K562 (cell line): ENCODE data around the gene ELMO1. TPM values are rescaled to one million over a fixed set of nuclear protein-coding genes. Genes with fewer than 3 reads are reported as not detected.

Experiments used
- ATAC-seq: fragments of 200-7000 bp; cut with Tn5 transposase; 3 replicates; pipeline ENCODE4 v1.9.1; 2020; ENCODE audit warnings: moderate library complexity
- BruUV-seq: library from RNA; stranded (reverse); fragments of 400-500 nt; replicated peaks from 2 replicates; lab custom pipeline; 2021; lab: Mats Ljungman, UMichigan
- CTCF ChIA-PET: fragments of 300-600 bp; formaldehyde crosslinking; extraction: SDS; loops from one replicate; lab custom pipeline; 2021; ENCODE audit warnings: low intra/inter-chr PET ratio; lab: Yijun Ruan, JAX
- POLR2A ChIA-PET: fragments of 300-600, 350-650 bp; sonication (Branson Sonifier 250); formaldehyde crosslinking; extraction: SDS; loops from one replicate; lab custom pipeline; 2021; ENCODE audit warnings: antibody characterized with exemption, inconsistent platforms; lab: Yijun Ruan, JAX
- DNase-seq, 4 experiments: peaks; one replicate each; pipeline versions ENCODE4 v3.0.0 to v3.0.0-alpha.2; 2011 to 2018; ENCODE audit warnings: low spot score in 3 of 4, mixed read lengths in 3 of 4; ENCODE audit errors: extremely low read depth in 1 of 4
- FAIRE-seq: peaks from 2 replicates; lab custom pipeline; 2011; peaks lifted over from hg19 to GRCh38; lab: Jason Lieb, UNC
- H2AFZ ChIP-seq: 2 replicates; pipeline ENCODE4 v1.6.0; 2011; ENCODE audit warnings: low read depth, low read length, control low read depth, inconsistent platforms
- H3K27ac ChIP-seq: fragments of 200-600 bp; 3 replicates; pipeline ENCODE4 v1.8.0; 2011; ENCODE audit warnings: low read depth, mild to moderate bottlenecking, control low read depth, inconsistent platforms, low read length, moderate library complexity, mixed read lengths; ENCODE audit errors: extremely low read depth
- H3K27me3 ChIP-seq, 2 experiments: fragments of 300-600 bp in 1 of 2; 2 replicates in 1 of 2; 3 replicates in 1 of 2; pipeline versions ENCODE4 v1.6.0 to v1.8.0; 2011; ENCODE audit warnings: inconsistent platforms in 2 of 2, low read length in 2 of 2, mild to moderate bottlenecking in 1 of 2, mixed read lengths in 1 of 2, moderate library complexity in 1 of 2; ENCODE audit not compliant: control insufficient read depth in 2 of 2, insufficient read depth in 2 of 2
- H3K36me3 ChIP-seq: fragments of 300-600 bp; 3 replicates; pipeline ENCODE4 v1.8.0; 2011; ENCODE audit warnings: mild to moderate bottlenecking, low read length, inconsistent platforms; ENCODE audit not compliant: control insufficient read depth, insufficient read depth
- H3K4me1 ChIP-seq, 2 experiments: fragments of 200-600 bp in 1 of 2; replicated peaks in 1 of 2; 2 replicates in 1 of 2; 3 replicates in 1 of 2; pipeline versions ENCODE4 v1.5.1 to v1.8.0; 2011; ENCODE audit warnings: inconsistent platforms in 2 of 2, low read length in 2 of 2, mild to moderate bottlenecking in 1 of 2, mixed read lengths in 1 of 2, moderate library complexity in 1 of 2; ENCODE audit not compliant: control insufficient read depth in 2 of 2, insufficient read depth in 2 of 2
- H3K4me2 ChIP-seq: 2 replicates; pipeline ENCODE4 v1.6.1; 2011; ENCODE audit warnings: low read length, control low read depth, inconsistent platforms, mixed read lengths; ENCODE audit not compliant: insufficient read depth
- H3K4me3 ChIP-seq: fragments of 200-600 bp; sonication (generic), shearing (Covaris generic); 2 replicates; pipeline ENCODE4 v1.5.1; 2016; ENCODE audit warnings: control low read depth, inconsistent platforms
- H3K79me2 ChIP-seq: fragments of 200-600 bp; 3 replicates; pipeline ENCODE4 v1.8.0; 2011; ENCODE audit warnings: low read length, inconsistent platforms; ENCODE audit not compliant: control insufficient read depth, insufficient read depth
- H3K9ac ChIP-seq, 2 experiments: 2 replicates each; pipeline versions ENCODE4 v1.6.0 to v1.6.1; 2011; ENCODE audit warnings: low read depth in 2 of 2, low read length in 2 of 2, control low read depth in 1 of 2, inconsistent platforms in 1 of 2, mild to moderate bottlenecking in 1 of 2, mixed read lengths in 1 of 2; ENCODE audit not compliant: insufficient read depth in 1 of 2
- H3K9me1 ChIP-seq: one replicate; pipeline ENCODE4 v1.6.0; 2011; ENCODE audit warnings: inconsistent platforms, mild to moderate bottlenecking, low read length, moderate library complexity; ENCODE audit not compliant: control insufficient read depth, insufficient read depth
- H3K9me3 ChIP-seq: replicated peaks from 2 replicates; pipeline ENCODE4 v1.5.1; 2011; ENCODE audit warnings: low read depth, low read length, inconsistent platforms; ENCODE audit not compliant: control insufficient read depth, insufficient read depth
- H4K20me1 ChIP-seq: replicated peaks from 2 replicates; pipeline ENCODE4 v1.6.1; 2011; ENCODE audit warnings: low read length, inconsistent platforms, mixed read lengths; ENCODE audit not compliant: control insufficient read depth, insufficient read depth
- ATF3 ChIP-seq, 2 experiments: fragments of 450-650 bp in 1 of 2; sonication (generic) in 1 of 2; formaldehyde crosslinking in 1 of 2; IDR thresholded peaks in 1 of 2; conservative IDR thresholded peaks in 1 of 2; 2 replicates each; pipeline versions ENCODE4 v1.6.1 to v1.8.1; 2016 to 2023; ENCODE audit warnings: mild to moderate bottlenecking in 2 of 2, moderate library complexity in 2 of 2, inconsistent platforms in 1 of 2, missing genetic modification reagents in 1 of 2
- CBX1 ChIP-seq: sonication (generic); IDR thresholded peaks from 2 replicates; pipeline ENCODE4 v1.6.1; 2016; ENCODE audit warnings: antibody characterized with exemption, low read depth, mild to moderate bottlenecking
- CBX3 ChIP-seq, 2 experiments: IDR thresholded peaks; 1 replicate in 1 of 2; 2 replicates in 1 of 2; pipeline ENCODE4 v1.6.1; 2012; ENCODE audit warnings: inconsistent platforms in 2 of 2, low read length in 2 of 2, borderline replicate concordance in 1 of 2, control low read depth in 1 of 2
- GATAD2A ChIP-seq: fragments of 450-650 bp; IDR thresholded peaks from 2 replicates; pipeline ENCODE4 v1.6.1; 2017
- IRF9 ChIP-seq: fragments of 450-650 bp; IDR thresholded peaks from 2 replicates; pipeline ENCODE4 v1.6.1; 2016; ENCODE audit warnings: missing biosample characterization, missing genetic modification characterization
- MEIS2 ChIP-seq: fragments of 450-650 bp; IDR thresholded peaks from 2 replicates; pipeline ENCODE4 v1.6.1; 2014; ENCODE audit warnings: mild to moderate bottlenecking; ENCODE audit not compliant: partially characterized antibody
- PPARD ChIP-seq: fragments of 250-450 bp; sonication (Bioruptor Pico); IDR thresholded peaks from 2 replicates; pipeline ENCODE4 v1.8.0; 2022; ENCODE audit warnings: inconsistent platforms, mild to moderate bottlenecking, moderate library complexity
- TRIM24 ChIP-seq, 2 experiments: fragments of 450-650 bp; IDR thresholded peaks; 2 replicates each; pipeline ENCODE4 v1.6.1; 2016
- ZNF277 ChIP-seq: fragments of 250-450 bp; sonication (Bioruptor Pico); IDR thresholded peaks from 2 replicates; pipeline ENCODE4 v1.8.0; 2022; ENCODE audit warnings: inconsistent platforms, mild to moderate bottlenecking, moderate library complexity, borderline replicate concordance
- ZNF696 ChIP-seq: fragments of 250-450 bp; sonication (Bioruptor Pico); conservative IDR thresholded peaks from 2 replicates; pipeline ENCODE4 v1.4.0; 2020; ENCODE audit warnings: mild to moderate bottlenecking, moderate library complexity
- WGBS: fragments of 100-300 bp; shearing (Covaris generic); methylation state at CpG from one replicate; pipeline ENCODE4 v1.1.6; 2016; ENCODE audit warnings: low coverage, mixed read lengths; ENCODE audit not compliant: insufficient coverage; ENCODE audit errors: missing lambda C conversion rate; 5-methylcytosine and 5-hydroxymethylcytosine counted together
- in situ Hi-C: fragments of 300-500 bp; cut with MboI; formaldehyde crosslinking; loops from 4 replicates; pipeline ENCODE4 v1.15.0; 2018; ENCODE audit warnings: inconsistent platforms, mixed read lengths
- intact Hi-C: fragments of 100-400 bp; cut with micrococcal nuclease; formaldehyde crosslinking; loops from 2 replicates; pipeline ENCODE4 v1.14.2; 2022
- polyA plus RNA-seq, 8 experiments: library from polyadenylated mRNA; depleted of rRNA in 4 of 8; stranded (reverse) in 5 of 8; unstranded in 3 of 8; fragments of >200 nt; fragmentation: Nextera tagmentation in 2 of 8; fragmentation: Illumina TruSeq in 1 of 8; extraction: Ambion mirVana in 2 of 8; extraction: Trizol in 1 of 8; gene quantifications; 2 replicates each; pipeline versions ENCODE4 v1.2.1 to v1.2.3, GENCODE V29; 2011 to 2014; ENCODE audit warnings: inconsistent platforms in 1 of 8, missing spikeins in 1 of 8
- total RNA-seq, 7 experiments: library from RNA; depleted of rRNA in 6 of 7; stranded (reverse); fragments of >200 nt in 6 of 7; fragmentation: Illumina TruSeq in 2 of 7; extraction: Trizol in 2 of 7; gene quantifications; 2 replicates each; pipeline versions ENCODE4 v1.2.1 to v1.2.3, GENCODE V29; 2011 to 2021; ENCODE audit warnings: low replicate concordance in 1 of 7
- TF ChIP-seq, protein P1 (sequence below): fragments of 250-450 bp; sonication (Bioruptor Pico); IDR thresholded peaks from 2 replicates; pipeline ENCODE4 v1.8.0; 2022; ENCODE audit warnings: moderate library complexity, mild to moderate bottlenecking, inconsistent platforms

The ELMO1 gene
- total and polyA plus RNA-seq, 9 of the 15 experiments (the other 6 are each of a cell fraction or from before 2014, with no cell fraction given) = 0.36 to 7.2 (median 3.6) TPM

DNA sequence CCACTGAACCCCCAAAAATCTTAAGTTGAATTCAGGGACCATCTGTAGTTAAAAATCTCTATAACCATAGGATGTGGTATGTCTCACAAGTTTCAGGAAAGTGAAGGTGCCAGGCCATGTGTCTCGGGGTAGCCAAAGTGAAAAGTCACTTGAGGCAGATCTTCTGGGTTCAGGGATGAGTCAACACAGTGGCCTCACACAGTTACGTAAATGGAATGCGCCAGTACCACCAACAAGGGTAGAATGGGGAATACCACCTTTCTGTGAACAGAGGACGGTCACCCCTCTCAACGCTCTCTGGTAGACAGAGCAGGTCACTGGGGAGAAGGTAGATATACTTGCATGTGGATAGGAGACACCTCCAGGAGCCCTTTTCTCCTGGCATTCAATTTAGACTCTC is 71.4 kb downstream of the ELMO1 start (continued):
- TF ChIP-seq ZNF277 (CRISPR knock-in tag) (no peak), MEIS2 (no peak), CBX1 (no peak), PPARD (CRISPR knock-in tag) (no peak), GATAD2A (no peak)
- TF ChIP-seq, protein P1, sequence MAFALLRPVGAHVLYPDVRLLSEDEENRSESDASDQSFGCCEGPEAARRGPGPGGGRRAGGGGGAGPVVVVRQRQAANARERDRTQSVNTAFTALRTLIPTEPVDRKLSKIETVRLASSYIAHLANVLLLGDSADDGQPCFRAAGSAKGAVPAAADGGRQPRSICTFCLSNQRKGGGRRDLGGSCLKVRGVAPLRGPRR (CRISPR knock-in tag) = no peak

- Histone ChIP-seq H3K9me3 (peaks cover 5% of the 10 kb centered on the region), H3K79me2 (no peaks in the 10 kb centered on the region), H3K4me1 (no peaks in the 10 kb centered on the region), H3K36me3 (no peaks in the 10 kb centered on the region), H2AFZ (no peak overlapping the region), H3K9me1 (no peaks in the 10 kb centered on the region), H3K4me3 (no peak overlapping the region), H4K20me1 (no peaks in the 10 kb centered on the region), H3K4me2 (no peak overlapping the region), H3K27me3 (peaks cover 0 to 4% of the 10 kb centered on the region in 2 experiments; a peak in 1 of 5 replicates), H3K27ac (no peak overlapping the region), H3K9ac (no peak overlapping the region)
- no peak for DNase-seq
- in situ Hi-C loops (loop anchor here (25.0 kb wide), 1 partner anchor 1636 kb away; no protein-coding TSS in a partner anchor), intact Hi-C loops (no loop called here)
- TF ChIP-seq ZNF696 (CRISPR knock-in tag) (no peak), CBX3 (IDR thresholded peaks at IDR 0.05; ENCODE audit: borderline replicate concordance in 1 of 2, low read length in 2 of 2) (0 out of 3 replicates have a peak, but pooled peaks of 1 of the 2 experiments have one; percentile 17), ATF3 (IDR thresholded peaks at IDR 0.05) (peak; percentile 19; the same call in 1 of the 2 replicates), ATF3 (CRISPR knock-in tag; conservative IDR thresholded peaks at IDR 0.05) (no peak), TRIM24 (IDR thresholded peaks at IDR 0.05) (peak in 1 of 2 experiments; percentile 20; a peak in 1 of 4 replicates), IRF9 (no peak)
- FAIRE-seq = no peak
- ChIA-PET POLR2A (no interaction called here), CTCF (no interaction called here)
- WGBS = 18% methylated on average over 8 of the region's 8 CpGs
- no peak for ATAC-seq
- BruUV-seq = no TSS peak
Measured at GRCh38 chr7:37376386-37376785, 72.3 kb downstream of the ELMO1 start.
